GM12878 (cell line): ENCODE measurements around the gene PPP1R14B. TPM values are rescaled to one million over a fixed set of nuclear protein-coding genes. Genes with fewer than 3 reads are reported as not detected.

Experiments
- EGR1 ChIP-seq, 2 experiments: IDR thresholded peaks; 1 replicate in 1 of 2; 2 replicates in 1 of 2; pipeline ENCODE4 v1.6.1; 2011 to 2012; ENCODE audit warnings: low read depth in 2 of 2, low read length in 2 of 2, borderline replicate concordance in 1 of 2, mild to moderate bottlenecking in 1 of 2, moderate library complexity in 1 of 2
- KAT2A ChIP-seq: conservative IDR thresholded peaks from 2 replicates; pipeline ENCODE4 v1.6.1; 2011; ENCODE audit warnings: low read depth, low read length; ENCODE audit not compliant: control insufficient read depth
- MXI1 ChIP-seq: fragments of 150-350 bp; IDR thresholded peaks from 2 replicates; pipeline ENCODE4 v1.6.1; 2011; ENCODE audit warnings: low read depth, mild to moderate bottlenecking, inconsistent platforms, low read length, improper control_type of control experiment
- SPI1 ChIP-seq: IDR thresholded peaks from 2 replicates; pipeline ENCODE4 v1.6.1; 2011; ENCODE audit warnings: low read depth, mild to moderate bottlenecking, low read length, moderate library complexity, borderline replicate concordance; ENCODE audit not compliant: insufficient read depth
- TARDBP ChIP-seq: IDR thresholded peaks from 2 replicates; pipeline ENCODE4 v1.6.1; 2016; ENCODE audit warnings: borderline replicate concordance
- polyA plus RNA-seq, 11 experiments: library from polyadenylated mRNA; depleted of rRNA in 4 of 11; unstranded in 6 of 11; stranded (reverse) in 5 of 11; fragments of >200 nt; fragmentation: Nextera tagmentation in 4 of 11; fragmentation: Illumina TruSeq in 1 of 11; extraction: Ambion mirVana in 4 of 11; extraction: Trizol in 1 of 11; gene quantifications; 1 replicate in 1 of 11; 2 replicates in 10 of 11; pipeline versions ENCODE4 v1.2.1 to v1.2.3, GENCODE V29; 2011 to 2016; ENCODE audit warnings: inconsistent platforms in 2 of 11, missing spikeins in 2 of 11, low read depth in 1 of 11
- total RNA-seq, 4 experiments: library from RNA; depleted of rRNA in 3 of 4; stranded (reverse); fragments of >200 nt in 3 of 4; fragmentation: Illumina TruSeq in 1 of 4; extraction: Trizol in 1 of 4; gene quantifications; 2 replicates each; pipeline versions ENCODE4 v1.2.1 to v1.2.3, GENCODE V29; 2013 to 2021
- TF ChIP-seq, protein P1 (sequence below): fragments of 150-350 bp; IDR thresholded peaks from 2 replicates; pipeline ENCODE4 v1.6.1; 2014; ENCODE audit warnings: mild to moderate bottlenecking, low read depth, low read length
- TF ChIP-seq, protein P2 (sequence below): fragments of 450-650 bp; IDR thresholded peaks from 2 replicates; pipeline ENCODE4 v1.6.1; 2017; ENCODE audit warnings: borderline replicate concordance
- TF ChIP-seq, protein P3 (sequence below): fragments of 450-650 bp; IDR thresholded peaks from 2 replicates; pipeline ENCODE4 v1.6.1; 2017; ENCODE audit warnings: mild to moderate bottlenecking, low read depth, inconsistent platforms; ENCODE audit not compliant: poor library complexity, severe bottlenecking
- TF ChIP-seq, protein P4 (sequence below): fragments of 450-650 bp; IDR thresholded peaks from 2 replicates; pipeline ENCODE4 v1.6.1; 2017; ENCODE audit warnings: low read depth, mild to moderate bottlenecking, moderate library complexity
- TF ChIP-seq, protein P5 (sequence below): fragments of 450-650 bp; IDR thresholded peaks from 2 replicates; pipeline ENCODE4 v1.6.1; 2017; ENCODE audit warnings: mild to moderate bottlenecking
- TF ChIP-seq, protein P6 (sequence below): fragments of 450-650 bp; formaldehyde crosslinking; IDR thresholded peaks from 2 replicates; pipeline ENCODE4 v1.4.0; 2022; ENCODE audit warnings: mild to moderate bottlenecking, moderate library complexity

PPP1R14B gene
- total and polyA plus RNA-seq, 10 of the 15 experiments (the other 5 are each of a cell fraction or from before 2014, with no cell fraction given), result 8.4 to 283 (median 124) TPM

DNA sequence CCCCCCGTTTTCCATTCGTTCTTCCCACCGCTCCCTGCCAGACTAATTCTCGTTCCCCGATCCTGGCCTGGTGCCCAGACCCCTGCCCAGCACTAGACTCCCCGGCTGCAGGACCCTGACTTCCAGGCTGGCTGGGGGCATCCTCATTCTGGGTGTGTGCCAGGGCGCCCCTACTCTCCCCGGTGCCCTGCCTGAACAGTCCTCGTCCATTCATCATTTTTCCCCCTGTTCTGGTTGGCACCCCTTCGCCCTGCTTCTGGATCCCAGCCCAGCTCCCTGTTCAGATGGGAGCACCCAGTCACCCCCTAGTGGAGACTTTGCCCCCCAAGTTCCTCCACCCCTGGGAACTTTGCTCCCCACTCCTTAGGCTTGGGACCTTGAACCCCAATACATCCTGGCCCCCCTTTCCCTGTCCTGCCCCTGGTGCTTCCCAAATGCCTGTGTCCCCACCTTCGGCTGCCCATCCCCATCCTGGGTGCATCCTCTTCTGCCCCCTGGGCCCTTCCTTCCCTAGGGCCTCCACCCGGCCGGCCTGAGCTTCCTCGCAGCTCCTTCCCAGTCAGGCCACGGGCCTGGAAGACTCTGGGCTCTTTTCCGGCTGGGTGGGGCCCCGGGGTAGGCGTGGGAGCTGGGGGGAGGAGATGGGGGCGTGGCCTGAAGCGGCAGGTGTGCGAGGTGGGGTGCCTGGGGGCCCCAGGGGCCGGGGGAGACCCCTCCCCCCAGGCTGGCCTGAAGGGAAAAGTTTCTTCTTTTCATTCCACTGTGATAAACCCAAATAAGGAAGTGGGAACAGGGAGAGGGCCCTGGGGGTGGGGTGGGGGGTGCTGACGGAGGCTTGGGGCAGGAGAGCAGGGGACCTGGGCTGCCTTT lies 5.5 kb upstream of the PPP1R14B start (continued):
- TF ChIP-seq, protein P1, sequence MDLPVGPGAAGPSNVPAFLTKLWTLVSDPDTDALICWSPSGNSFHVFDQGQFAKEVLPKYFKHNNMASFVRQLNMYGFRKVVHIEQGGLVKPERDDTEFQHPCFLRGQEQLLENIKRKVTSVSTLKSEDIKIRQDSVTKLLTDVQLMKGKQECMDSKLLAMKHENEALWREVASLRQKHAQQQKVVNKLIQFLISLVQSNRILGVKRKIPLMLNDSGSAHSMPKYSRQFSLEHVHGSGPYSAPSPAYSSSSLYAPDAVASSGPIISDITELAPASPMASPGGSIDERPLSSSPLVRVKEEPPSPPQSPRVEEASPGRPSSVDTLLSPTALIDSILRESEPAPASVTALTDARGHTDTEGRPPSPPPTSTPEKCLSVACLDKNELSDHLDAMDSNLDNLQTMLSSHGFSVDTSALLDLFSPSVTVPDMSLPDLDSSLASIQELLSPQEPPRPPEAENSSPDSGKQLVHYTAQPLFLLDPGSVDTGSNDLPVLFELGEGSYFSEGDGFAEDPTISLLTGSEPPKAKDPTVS, result no peak
- TF ChIP-seq, protein P2, sequence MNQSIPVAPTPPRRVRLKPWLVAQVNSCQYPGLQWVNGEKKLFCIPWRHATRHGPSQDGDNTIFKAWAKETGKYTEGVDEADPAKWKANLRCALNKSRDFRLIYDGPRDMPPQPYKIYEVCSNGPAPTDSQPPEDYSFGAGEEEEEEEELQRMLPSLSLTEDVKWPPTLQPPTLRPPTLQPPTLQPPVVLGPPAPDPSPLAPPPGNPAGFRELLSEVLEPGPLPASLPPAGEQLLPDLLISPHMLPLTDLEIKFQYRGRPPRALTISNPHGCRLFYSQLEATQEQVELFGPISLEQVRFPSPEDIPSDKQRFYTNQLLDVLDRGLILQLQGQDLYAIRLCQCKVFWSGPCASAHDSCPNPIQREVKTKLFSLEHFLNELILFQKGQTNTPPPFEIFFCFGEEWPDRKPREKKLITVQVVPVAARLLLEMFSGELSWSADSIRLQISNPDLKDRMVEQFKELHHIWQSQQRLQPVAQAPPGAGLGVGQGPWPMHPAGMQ, result no peak
- TF ChIP-seq, protein P3, sequence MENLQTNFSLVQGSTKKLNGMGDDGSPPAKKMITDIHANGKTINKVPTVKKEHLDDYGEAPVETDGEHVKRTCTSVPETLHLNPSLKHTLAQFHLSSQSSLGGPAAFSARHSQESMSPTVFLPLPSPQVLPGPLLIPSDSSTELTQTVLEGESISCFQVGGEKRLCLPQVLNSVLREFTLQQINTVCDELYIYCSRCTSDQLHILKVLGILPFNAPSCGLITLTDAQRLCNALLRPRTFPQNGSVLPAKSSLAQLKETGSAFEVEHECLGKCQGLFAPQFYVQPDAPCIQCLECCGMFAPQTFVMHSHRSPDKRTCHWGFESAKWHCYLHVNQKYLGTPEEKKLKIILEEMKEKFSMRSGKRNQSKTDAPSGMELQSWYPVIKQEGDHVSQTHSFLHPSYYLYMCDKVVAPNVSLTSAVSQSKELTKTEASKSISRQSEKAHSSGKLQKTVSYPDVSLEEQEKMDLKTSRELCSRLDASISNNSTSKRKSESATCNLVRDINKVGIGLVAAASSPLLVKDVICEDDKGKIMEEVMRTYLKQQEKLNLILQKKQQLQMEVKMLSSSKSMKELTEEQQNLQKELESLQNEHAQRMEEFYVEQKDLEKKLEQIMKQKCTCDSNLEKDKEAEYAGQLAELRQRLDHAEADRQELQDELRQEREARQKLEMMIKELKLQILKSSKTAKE, result no peak
- TF ChIP-seq, protein P4, sequence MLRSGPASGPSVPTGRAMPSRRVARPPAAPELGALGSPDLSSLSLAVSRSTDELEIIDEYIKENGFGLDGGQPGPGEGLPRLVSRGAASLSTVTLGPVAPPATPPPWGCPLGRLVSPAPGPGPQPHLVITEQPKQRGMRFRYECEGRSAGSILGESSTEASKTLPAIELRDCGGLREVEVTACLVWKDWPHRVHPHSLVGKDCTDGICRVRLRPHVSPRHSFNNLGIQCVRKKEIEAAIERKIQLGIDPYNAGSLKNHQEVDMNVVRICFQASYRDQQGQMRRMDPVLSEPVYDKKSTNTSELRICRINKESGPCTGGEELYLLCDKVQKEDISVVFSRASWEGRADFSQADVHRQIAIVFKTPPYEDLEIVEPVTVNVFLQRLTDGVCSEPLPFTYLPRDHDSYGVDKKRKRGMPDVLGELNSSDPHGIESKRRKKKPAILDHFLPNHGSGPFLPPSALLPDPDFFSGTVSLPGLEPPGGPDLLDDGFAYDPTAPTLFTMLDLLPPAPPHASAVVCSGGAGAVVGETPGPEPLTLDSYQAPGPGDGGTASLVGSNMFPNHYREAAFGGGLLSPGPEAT, result 0 out of 2 replicates have a peak, but pooled peaks have one; percentile 37
- TF ChIP-seq, protein P5, sequence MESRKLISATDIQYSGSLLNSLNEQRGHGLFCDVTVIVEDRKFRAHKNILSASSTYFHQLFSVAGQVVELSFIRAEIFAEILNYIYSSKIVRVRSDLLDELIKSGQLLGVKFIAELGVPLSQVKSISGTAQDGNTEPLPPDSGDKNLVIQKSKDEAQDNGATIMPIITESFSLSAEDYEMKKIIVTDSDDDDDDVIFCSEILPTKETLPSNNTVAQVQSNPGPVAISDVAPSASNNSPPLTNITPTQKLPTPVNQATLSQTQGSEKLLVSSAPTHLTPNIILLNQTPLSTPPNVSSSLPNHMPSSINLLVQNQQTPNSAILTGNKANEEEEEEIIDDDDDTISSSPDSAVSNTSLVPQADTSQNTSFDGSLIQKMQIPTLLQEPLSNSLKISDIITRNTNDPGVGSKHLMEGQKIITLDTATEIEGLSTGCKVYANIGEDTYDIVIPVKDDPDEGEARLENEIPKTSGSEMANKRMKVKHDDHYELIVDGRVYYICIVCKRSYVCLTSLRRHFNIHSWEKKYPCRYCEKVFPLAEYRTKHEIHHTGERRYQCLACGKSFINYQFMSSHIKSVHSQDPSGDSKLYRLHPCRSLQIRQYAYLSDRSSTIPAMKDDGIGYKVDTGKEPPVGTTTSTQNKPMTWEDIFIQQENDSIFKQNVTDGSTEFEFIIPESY, result no peak
- TF ChIP-seq KAT2A (no peak), EGR1 (IDR thresholded peaks at IDR 0.05; ENCODE audit: borderline replicate concordance in 1 of 2, low read depth in 2 of 2, low read length in 2 of 2) (0 out of 3 replicates have a peak, but pooled peaks of 1 of the 2 experiments have one; percentile 1), TARDBP (no peak), MXI1 (no peak), SPI1 (no peak)
- TF ChIP-seq, protein P6, sequence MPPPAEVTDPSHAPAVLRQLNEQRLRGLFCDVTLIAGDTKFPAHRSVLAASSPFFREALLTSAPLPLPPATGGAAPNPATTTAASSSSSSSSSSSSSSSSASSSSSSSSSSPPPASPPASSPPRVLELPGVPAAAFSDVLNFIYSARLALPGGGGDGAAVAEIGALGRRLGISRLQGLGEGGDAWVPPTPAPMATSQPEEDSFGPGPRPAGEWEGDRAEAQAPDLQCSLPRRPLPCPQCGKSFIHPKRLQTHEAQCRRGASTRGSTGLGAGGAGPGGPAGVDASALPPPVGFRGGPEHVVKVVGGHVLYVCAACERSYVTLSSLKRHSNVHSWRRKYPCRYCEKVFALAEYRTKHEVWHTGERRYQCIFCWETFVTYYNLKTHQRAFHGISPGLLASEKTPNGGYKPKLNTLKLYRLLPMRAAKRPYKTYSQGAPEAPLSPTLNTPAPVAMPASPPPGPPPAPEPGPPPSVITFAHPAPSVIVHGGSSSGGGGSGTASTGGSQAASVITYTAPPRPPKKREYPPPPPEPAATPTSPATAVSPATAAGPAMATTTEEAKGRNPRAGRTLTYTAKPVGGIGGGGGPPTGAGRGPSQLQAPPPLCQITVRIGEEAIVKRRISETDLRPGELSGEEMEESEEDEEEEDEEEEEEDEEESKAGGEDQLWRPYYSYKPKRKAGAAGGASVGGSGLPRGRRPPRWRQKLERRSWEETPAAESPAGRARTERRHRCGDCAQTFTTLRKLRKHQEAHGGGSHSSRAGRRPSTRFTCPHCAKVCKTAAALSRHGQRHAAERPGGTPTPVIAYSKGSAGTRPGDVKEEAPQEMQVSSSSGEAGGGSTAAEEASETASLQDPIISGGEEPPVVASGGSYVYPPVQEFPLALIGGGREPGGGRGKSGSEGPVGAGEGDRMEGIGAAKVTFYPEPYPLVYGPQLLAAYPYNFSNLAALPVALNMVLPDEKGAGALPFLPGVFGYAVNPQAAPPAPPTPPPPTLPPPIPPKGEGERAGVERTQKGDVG (CRISPR knock-in tag), result no peak
